NCI-H2196 (cell line): ENCODE data around the gene PDIK1L.

Experiments
- DNase-seq: peaks from one replicate; lab custom pipeline; 2025; ENCODE audit not compliant: unreplicated experiment; lab: John Stamatoyannopoulos, UW

Gene PDIK1L

GRCh38 chr1:26169198-26169554 is 57.6 kb downstream of the PDIK1L start:
- DNase-seq, result no peak

- DNase-seq, result peak; percentile 94
Observed at GRCh38 chr1:26169669-26170471, 58.2 kb downstream of the PDIK1L start, which contains the start of gene ZNF593. TSS of gene ZNF593 (plus strand) at chr1:26169908. CDS start at chr1:26169984, 76 bp downstream.

GRCh38 chr1:26170472-26170821 is 58.8 kb downstream of the PDIK1L start:
- no peak for DNase-seq

GRCh38 chr1:26171084-26172072 is 59.8 kb downstream of the PDIK1L start, which contains the start of gene ZNF593OS:
TSS of gene ZNF593OS (minus strand) at chr1:26171832. CDS start at chr1:26171661, 171 bp downstream.
- no peak for DNase-seq
